LNCaP clone FGC (cell line): ENCODE data around the gene RXRB.

Experiments used
- DNase-seq: peaks from one replicate; pipeline ENCODE4 v3.0.0-alpha.2; 2011; ENCODE audit warnings: low read depth
- H3K4me3 ChIP-seq: 2 replicates; pipeline ENCODE4 v1.5.1; 2011; ENCODE audit warnings: mild to moderate bottlenecking, low read depth, low read length, control low read depth
- CTCF ChIP-seq: IDR thresholded peaks from 2 replicates; pipeline ENCODE4 v1.5.1; 2012; ENCODE audit warnings: mild to moderate bottlenecking; ENCODE audit not compliant: control insufficient read depth, insufficient read depth; ENCODE audit errors: extremely low read depth

Gene RXRB

GRCh38 chr6:33185654-33186187, 14.7 kb downstream of the RXRB start:
- H3K4me3 ChIP-seq: no peak overlapping the region
- no peak for DNase-seq
- TF ChIP-seq CTCF: no peak

- DNase-seq: no peak
- no peak for TF ChIP-seq CTCF
- no peak overlapping the region for H3K4me3 ChIP-seq
Observed at GRCh38 chr6:33185190-33185589, 15.3 kb downstream of the RXRB start.

GRCh38 chr6:33183071-33183683, 17.3 kb downstream of the RXRB start:
- DNase-seq: no peak
- H3K4me3 ChIP-seq: no peak overlapping the region
- TF ChIP-seq CTCF: no peak

- DNase-seq: no peak
- TF ChIP-seq CTCF: no peak
- H3K4me3 ChIP-seq: no peak overlapping the region
Observed at GRCh38 chr6:33181141-33181540, 19.3 kb downstream of the RXRB start.

- TF ChIP-seq CTCF: no peak
Observed at GRCh38 chr6:33178755-33179475, 21.6 kb downstream of the RXRB start.

GRCh38 chr6:33177552-33178446, 22.7 kb downstream of the RXRB start:
- no peak for DNase-seq
- TF ChIP-seq CTCF: no peak
- H3K4me3 ChIP-seq: no peak overlapping the region

More at GRCh38 chr6:33178755-33179475, 21.6 kb downstream of the RXRB start:
- H3K4me3 ChIP-seq: no peak overlapping the region
- DNase-seq: no peak
